SU-DHL-6 (cell line): ENCODE results near the gene EXOC4.

Experiments
- H2AFZ ChIP-seq: fragments of 200-600 bp; sonication (generic); 2 replicates; pipeline ENCODE4 v1.6.1; 2014; ENCODE audit warnings: low read depth, mild to moderate bottlenecking, moderate library complexity, mixed read lengths, antibody characterized with exemption, low read length; ENCODE audit not compliant: severe bottlenecking
- H3F3A ChIP-seq: fragments of 200-600 bp; shearing (Covaris generic); 2 replicates; pipeline ENCODE4 v1.6.0; 2016; ENCODE audit warnings: antibody characterized with exemption, mild to moderate bottlenecking; ENCODE audit not compliant: insufficient read depth
- H3K27ac ChIP-seq: fragments of 200-600 bp; sonication (generic); 2 replicates; pipeline ENCODE4 v1.5.1; 2016; ENCODE audit warnings: low read depth, mild to moderate bottlenecking, low read length, moderate library complexity, mixed read lengths
- H3K27me3 ChIP-seq: fragments of 200-600 bp; sonication (generic), shearing (Covaris generic); 2 replicates; pipeline ENCODE4 v1.6.0; 2014; ENCODE audit warnings: mild to moderate bottlenecking, low read length
- H3K36me3 ChIP-seq: fragments of 200-600 bp; sonication (generic); 2 replicates; pipeline ENCODE4 v1.6.1; 2014; ENCODE audit warnings: mild to moderate bottlenecking, low read length, mixed read lengths
- H3K4me2 ChIP-seq: fragments of 300-600, 200-600 bp; shearing (Covaris generic), sonication (generic); 2 replicates; pipeline ENCODE4 v1.6.0; 2014; ENCODE audit warnings: low read length, low read depth, mild to moderate bottlenecking; ENCODE audit not compliant: poor library complexity, severe bottlenecking
- H3K4me3 ChIP-seq: fragments of 200-600 bp; sonication (generic); 2 replicates; pipeline ENCODE4 v1.5.1; 2014; ENCODE audit warnings: antibody characterized with exemption, low read length, mild to moderate bottlenecking, mixed read lengths; ENCODE audit not compliant: insufficient read depth, poor library complexity, severe bottlenecking
- H3K79me2 ChIP-seq: fragments of 200-600 bp; sonication (generic); 2 replicates; pipeline ENCODE4 v1.6.1; 2014; ENCODE audit warnings: mild to moderate bottlenecking, low read length, moderate library complexity; ENCODE audit not compliant: insufficient read depth
- H3K9ac ChIP-seq: fragments of 200-600 bp; sonication (generic); 2 replicates; pipeline ENCODE4 v1.7.0; 2014; ENCODE audit warnings: mild to moderate bottlenecking, low read length
- H3K9me2 ChIP-seq: fragments of 200-600 bp; sonication (generic); replicated peaks from 2 replicates; pipeline ENCODE4 v1.6.1; 2014; ENCODE audit warnings: low read length; ENCODE audit not compliant: insufficient read depth
- H3K9me3 ChIP-seq: fragments of 200-600 bp; sonication (generic); 2 replicates; pipeline ENCODE4 v1.6.1; 2014; ENCODE audit warnings: low read length, mixed read lengths; ENCODE audit not compliant: insufficient read depth
- H4K20me1 ChIP-seq: fragments of 200-600 bp; sonication (generic); 2 replicates; pipeline ENCODE4 v1.6.1; 2014; ENCODE audit warnings: low read depth, mild to moderate bottlenecking, antibody characterized with exemption, low read length, moderate library complexity, mixed read lengths
- CTCF ChIP-seq: fragments of 200-600 bp; sonication (generic); IDR thresholded peaks from one replicate; pipeline ENCODE4 v1.5.1; 2017; ENCODE audit warnings: antibody characterized with exemption, mild to moderate bottlenecking, low read length, moderate library complexity; ENCODE audit not compliant: insufficient read depth, poor library complexity, severe bottlenecking
- EZH2phosphoT487 ChIP-seq: fragments of 200-600 bp; sonication (generic), shearing (Covaris generic); conservative IDR thresholded peaks from 2 replicates; pipeline ENCODE4 v1.6.1; 2018; ENCODE audit warnings: mild to moderate bottlenecking, antibody characterized with exemption, low read length, moderate library complexity, mixed read lengths

The EXOC4 gene

GRCh38 chr7:133693281-133693680 is 440.4 kb downstream of the EXOC4 start:
- Histone ChIP-seq H3K79me2 (no peaks in the 10 kb centered on the region), H4K20me1 (no peaks in the 10 kb centered on the region), H3K9ac (no peak overlapping the region), H2AFZ (no peak overlapping the region), H3K4me2 (no peak overlapping the region), H3K27ac (no peak overlapping the region), H3K4me3 (no peak overlapping the region), H3K27me3 (no peaks in the 10 kb centered on the region), H3F3A (no peaks in the 10 kb centered on the region), H3K9me2 (no peaks in the 10 kb centered on the region), H3K9me3 (no peaks in the 10 kb centered on the region), H3K36me3 (no peaks in the 10 kb centered on the region)
- TF ChIP-seq CTCF (no peak), EZH2phosphoT487 (no peak)

GRCh38 chr7:133696056-133696455 is 443.2 kb downstream of the EXOC4 start:
- Histone ChIP-seq H3K36me3 (no peaks in the 10 kb centered on the region), H2AFZ (no peak overlapping the region), H3K9ac (no peak overlapping the region), H3K4me3 (no peak overlapping the region), H3K27ac (no peak overlapping the region), H3K9me3 (no peaks in the 10 kb centered on the region), H4K20me1 (no peaks in the 10 kb centered on the region), H3K27me3 (no peaks in the 10 kb centered on the region), H3K79me2 (no peaks in the 10 kb centered on the region), H3K4me2 (no peak overlapping the region), H3K9me2 (no peaks in the 10 kb centered on the region), H3F3A (no peaks in the 10 kb centered on the region)
- TF ChIP-seq CTCF (no peak), EZH2phosphoT487 (no peak)

- Histone ChIP-seq H3K79me2 (no peaks in the 10 kb centered on the region), H3K9me2 (no peaks in the 10 kb centered on the region), H3K36me3 (no peaks in the 10 kb centered on the region), H3K4me3 (no peak overlapping the region), H3K4me2 (no peak overlapping the region), H3K27me3 (no peaks in the 10 kb centered on the region), H2AFZ (no peak overlapping the region), H3K27ac (no peak overlapping the region), H4K20me1 (no peaks in the 10 kb centered on the region), H3F3A (no peaks in the 10 kb centered on the region), H3K9ac (no peak overlapping the region), H3K9me3 (no peaks in the 10 kb centered on the region)
- TF ChIP-seq CTCF (no peak), EZH2phosphoT487 (no peak)
These were observed 444.7 kb downstream of the EXOC4 start for GRCh38 chr7:133697585-133697984.
